Measurements from ENCODE around the gene COA4. TPM values are rescaled to one million over a fixed set of nuclear protein-coding genes. Genes with fewer than 3 reads are reported as not detected.
"Not testable (repeated sequence)": the region's sequence is repeated elsewhere in the genome, so short reads cannot be mapped to it uniquely, and the experiment has no call there.

Gene COA4
- total RNA-seq, 2 donors from 2014 or later: 60.8 to 111 TPM

DNA sequence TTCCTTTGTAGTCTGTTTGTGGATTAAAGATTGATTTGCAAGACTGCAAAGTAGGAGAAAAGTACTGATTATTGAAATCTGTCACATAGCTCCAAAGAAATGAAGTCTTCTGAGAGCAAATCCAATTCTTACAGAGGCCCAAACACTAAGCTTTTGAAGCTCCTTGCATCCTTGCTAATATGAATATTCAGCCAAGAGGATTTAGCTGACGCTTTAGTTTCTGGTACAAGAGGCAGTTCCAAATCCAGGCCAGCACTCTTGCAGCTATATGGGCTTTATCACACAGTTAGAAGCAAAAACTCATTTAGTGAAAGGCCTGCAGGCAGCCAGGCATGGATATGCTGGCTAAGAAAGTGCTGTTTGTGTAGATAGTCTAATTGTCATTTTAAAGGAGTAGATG is 12.9 kb upstream of the COA4 start:
- Histone ChIP-seq H3K4me3 (no peak overlapping the region), H3K9ac (ENCODE audit: low read depth in 2 of 2, low read length in 2 of 2) (no peak overlapping the region), H3K27me3 (no peaks in the 10 kb centered on the region), H3K27ac (no peak overlapping the region), H3K9me3 (no peaks in the 10 kb centered on the region), H3K4me1 (no peaks in the 10 kb centered on the region), H3K36me3 (no peaks in the 10 kb centered on the region)
- no peak for TF ChIP-seq CTCF (IDR thresholded peaks at IDR 0.05)
- DNase-seq: no peak
- intact Hi-C loops (cut with DNase I): no loop called here

GRCh38 chr11:73889019-73889418 is 12.4 kb upstream of the COA4 start:
- no peak for TF ChIP-seq CTCF (IDR thresholded peaks at IDR 0.05)
- Histone ChIP-seq H3K36me3 (no peaks in the 10 kb centered on the region), H3K27ac (no peak overlapping the region), H3K9ac (ENCODE audit: low read depth in 2 of 2, low read length in 2 of 2) (no peak overlapping the region), H3K4me1 (no peaks in the 10 kb centered on the region), H3K9me3 (no peaks in the 10 kb centered on the region), H3K27me3 (no peaks in the 10 kb centered on the region), H3K4me3 (no peak overlapping the region)
- intact Hi-C loops (cut with DNase I): no loop called here
- no peak for DNase-seq

- no peaks in the 10 kb centered on the region for H3K9me3 ChIP-seq
- H3K27ac ChIP-seq: no peak overlapping the region
- H3K27me3 ChIP-seq: no peaks in the 10 kb centered on the region
- no peak for TF ChIP-seq CTCF (IDR thresholded peaks at IDR 0.05)
- no peak overlapping the region for H3K9ac ChIP-seq (ENCODE audit: low read depth in 2 of 2, low read length in 2 of 2)
- no peak overlapping the region for H3K4me3 ChIP-seq
- no peaks in the 10 kb centered on the region for H3K4me1 ChIP-seq
- intact Hi-C loops (cut with DNase I): no loop called here
- H3K36me3 ChIP-seq: no peaks in the 10 kb centered on the region
- DNase-seq: no peak
Measured at GRCh38 chr11:73888244-73888643, 11.6 kb upstream of the COA4 start.

- Histone ChIP-seq H3K9ac (ENCODE audit: low read depth in 2 of 2, low read length in 2 of 2) (no peak overlapping the region), H3K36me3 (no peaks in the 10 kb centered on the region), H3K27me3 (no peaks in the 10 kb centered on the region), H3K4me3 (no peak overlapping the region), H3K9me3 (no peaks in the 10 kb centered on the region), H3K27ac (no peak overlapping the region), H3K4me1 (no peaks in the 10 kb centered on the region)
- no peak for DNase-seq
- TF ChIP-seq CTCF (IDR thresholded peaks at IDR 0.05): no peak
- intact Hi-C loops (cut with DNase I): no loop called here
Measured at GRCh38 chr11:73883856-73884255, 7.2 kb upstream of the COA4 start.

GRCh38 chr11:73880449-73880848 is 3.8 kb upstream of the COA4 start:
- H3K36me3 ChIP-seq; H3K4me1 ChIP-seq; H3K27me3 ChIP-seq; H3K27ac ChIP-seq; DNase-seq; intact Hi-C loops (cut with DNase I); H3K4me3 ChIP-seq; H3K9ac ChIP-seq (ENCODE audit: low read depth in 2 of 2, low read length in 2 of 2); H3K9me3 ChIP-seq: not testable (repeated sequence)

DNA sequence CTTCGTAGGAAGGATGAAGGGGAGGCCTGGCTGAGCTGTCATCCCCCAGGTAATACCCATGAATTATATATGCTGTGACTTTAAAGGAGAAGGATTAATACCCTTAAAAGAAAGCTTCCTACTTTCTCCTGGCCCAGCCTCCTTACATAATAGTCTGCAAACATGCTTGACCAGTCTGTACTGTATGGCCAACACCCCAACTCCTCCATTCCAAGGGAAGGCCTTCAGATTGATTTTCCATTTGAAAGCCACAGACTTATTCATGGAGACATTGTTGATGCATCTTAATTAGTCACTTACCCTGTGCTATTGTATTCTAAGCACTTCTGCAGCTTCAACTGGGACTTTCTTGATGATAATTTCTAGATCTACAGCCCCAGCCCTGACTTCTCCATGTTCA is 2.1 kb upstream of the COA4 start:
- TF ChIP-seq CTCF (IDR thresholded peaks at IDR 0.05): no peak
- Histone ChIP-seq H3K27ac (no peak overlapping the region), H3K4me1 (peaks cover 9% of the 10 kb centered on the region), H3K4me3 (no peak overlapping the region), H3K27me3 (no peaks in the 10 kb centered on the region), H3K9me3 (no peaks in the 10 kb centered on the region), H3K36me3 (no peaks in the 10 kb centered on the region), H3K9ac (ENCODE audit: low read depth in 2 of 2, low read length in 2 of 2) (no peak overlapping the region)
- DNase-seq: no peak
- intact Hi-C loops (cut with DNase I): no loop called here

Data from colonic mucosa (tissue), 4 donors.